Gastrocnemius medialis (tissue), 4 donors: ENCODE data around the gene ARHGAP30.

Experiments used
- POLR2A ChIP-seq, 2 donors: fragments of 450-650 bp; IDR thresholded peaks; one replicate each; pipeline ENCODE4 v1.6.1; 2017; ENCODE audit warnings: antibody characterized with exemption in 2 of 2, mild to moderate bottlenecking in 2 of 2, moderate library complexity in 2 of 2
- TF ChIP-seq, protein P1 (sequence below), 5 experiments: fragments of 450-650 bp in 3 of 5; fragments of 200-600 bp in 2 of 5; sonication (generic) in 2 of 5; IDR thresholded peaks in 4 of 5; conservative IDR thresholded peaks in 1 of 5; 1 replicate in 4 of 5; 2 replicates in 1 of 5; pipeline ENCODE4 v1.5.1; 2016 to 2019; ENCODE audit warnings: antibody characterized with exemption in 5 of 5, mild to moderate bottlenecking in 3 of 5, moderate library complexity in 3 of 5

DNA sequence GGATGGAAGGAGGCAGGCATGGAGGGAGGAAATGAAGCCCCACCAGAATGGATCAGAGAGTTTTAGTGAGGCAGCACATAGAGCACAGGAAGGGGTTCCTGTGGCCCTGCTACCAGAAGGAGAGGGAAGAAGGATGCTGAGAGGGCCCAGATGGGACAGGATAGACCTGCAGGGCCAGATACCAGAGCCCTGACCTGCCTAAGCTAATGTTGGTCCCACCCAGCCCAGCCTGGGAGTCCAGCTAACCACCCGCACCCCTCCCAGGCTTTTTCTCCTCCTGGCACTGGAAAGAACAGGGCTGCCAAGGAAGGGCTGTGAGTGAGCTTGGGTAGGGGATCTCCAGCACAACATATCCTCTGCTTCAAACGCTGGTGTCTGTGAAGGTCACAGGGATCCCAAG, 12.8 kb upstream of the ARHGAP30 start:
- TF ChIP-seq, protein P1, sequence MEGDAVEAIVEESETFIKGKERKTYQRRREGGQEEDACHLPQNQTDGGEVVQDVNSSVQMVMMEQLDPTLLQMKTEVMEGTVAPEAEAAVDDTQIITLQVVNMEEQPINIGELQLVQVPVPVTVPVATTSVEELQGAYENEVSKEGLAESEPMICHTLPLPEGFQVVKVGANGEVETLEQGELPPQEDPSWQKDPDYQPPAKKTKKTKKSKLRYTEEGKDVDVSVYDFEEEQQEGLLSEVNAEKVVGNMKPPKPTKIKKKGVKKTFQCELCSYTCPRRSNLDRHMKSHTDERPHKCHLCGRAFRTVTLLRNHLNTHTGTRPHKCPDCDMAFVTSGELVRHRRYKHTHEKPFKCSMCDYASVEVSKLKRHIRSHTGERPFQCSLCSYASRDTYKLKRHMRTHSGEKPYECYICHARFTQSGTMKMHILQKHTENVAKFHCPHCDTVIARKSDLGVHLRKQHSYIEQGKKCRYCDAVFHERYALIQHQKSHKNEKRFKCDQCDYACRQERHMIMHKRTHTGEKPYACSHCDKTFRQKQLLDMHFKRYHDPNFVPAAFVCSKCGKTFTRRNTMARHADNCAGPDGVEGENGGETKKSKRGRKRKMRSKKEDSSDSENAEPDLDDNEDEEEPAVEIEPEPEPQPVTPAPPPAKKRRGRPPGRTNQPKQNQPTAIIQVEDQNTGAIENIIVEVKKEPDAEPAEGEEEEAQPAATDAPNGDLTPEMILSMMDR (IDR thresholded peaks at IDR 0.05 in 4 of 5, conservative IDR thresholded peaks at IDR 0.05 in 1 of 5) = no peak
- no peak for TF ChIP-seq POLR2A (IDR thresholded peaks at IDR 0.05)
